ENCODE data around the gene ZNF236.
A peak's percentile ranks its signal among the peaks of the same experiment; 100 is the strongest.
"Not testable (repeated sequence)": the region's sequence is repeated elsewhere in the genome, so short reads cannot be mapped to it uniquely, and the experiment has no call there.

Gene ZNF236

DNA sequence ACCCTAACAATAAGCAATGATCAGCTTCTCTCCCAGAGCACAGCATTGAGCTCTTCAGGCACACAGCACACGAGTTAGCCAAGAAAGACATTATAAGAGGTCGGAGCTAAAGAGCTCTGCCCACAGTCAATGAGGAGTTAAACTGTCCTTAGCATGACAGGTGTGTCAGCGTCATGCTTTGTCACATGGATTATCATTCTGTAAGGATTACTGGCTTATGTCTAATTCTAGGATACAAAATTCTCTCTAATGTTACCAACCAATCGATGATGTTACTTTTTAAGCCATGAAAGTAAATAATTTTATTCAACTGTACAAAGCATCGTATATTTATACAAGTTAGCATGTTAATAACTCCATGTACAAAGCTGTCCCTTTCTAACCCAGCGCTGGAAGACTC is 108.8 kb downstream of the ZNF236 start:
- H3K4me3 ChIP-seq (ENCODE audit: low read length): no peak overlapping the region
- no peak for DNase-seq (ENCODE audit: low read depth, low spot score)

DNA sequence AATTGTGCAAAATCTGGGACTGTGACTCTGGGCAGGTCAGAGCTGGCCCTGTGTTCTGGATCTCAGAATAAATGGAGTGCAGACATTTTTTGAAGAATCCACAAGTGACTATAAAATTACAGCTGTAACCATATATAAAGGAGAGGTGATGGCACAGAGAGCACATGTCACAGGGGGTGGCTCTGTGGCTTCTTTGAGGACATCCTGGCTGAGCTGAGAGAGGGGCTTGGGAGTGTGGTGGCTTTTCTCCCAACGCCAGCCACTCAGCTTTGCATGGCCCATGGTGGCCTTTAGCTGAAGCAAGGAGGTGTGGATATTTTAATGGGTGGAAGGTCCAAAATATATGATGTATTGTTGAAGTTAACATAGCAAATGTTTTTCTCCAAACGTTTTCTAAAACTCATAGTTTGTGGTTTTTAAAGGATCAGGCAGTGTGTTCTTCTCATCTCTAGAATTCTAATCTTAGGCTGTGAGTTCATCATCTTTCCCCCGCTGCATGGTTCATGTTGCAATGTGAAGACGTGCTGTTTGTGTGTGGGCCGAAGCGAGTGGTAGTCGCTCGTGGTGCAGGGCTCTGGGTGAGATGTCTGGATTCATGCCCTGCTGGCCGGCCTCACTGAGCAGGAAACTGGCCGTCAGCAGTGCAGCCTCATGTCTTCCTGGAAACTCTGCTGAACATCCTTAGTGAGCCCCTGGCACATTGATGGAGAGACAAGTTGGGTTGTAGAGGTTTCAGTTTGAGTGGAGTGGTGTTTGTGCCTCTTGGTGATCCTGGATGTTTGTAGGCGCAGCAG is 109.9 kb downstream of the ZNF236 start:
- no peak for DNase-seq (ENCODE audit: low read depth, low spot score)
- no peak overlapping the region for H3K4me3 ChIP-seq (ENCODE audit: low read length)

DNA sequence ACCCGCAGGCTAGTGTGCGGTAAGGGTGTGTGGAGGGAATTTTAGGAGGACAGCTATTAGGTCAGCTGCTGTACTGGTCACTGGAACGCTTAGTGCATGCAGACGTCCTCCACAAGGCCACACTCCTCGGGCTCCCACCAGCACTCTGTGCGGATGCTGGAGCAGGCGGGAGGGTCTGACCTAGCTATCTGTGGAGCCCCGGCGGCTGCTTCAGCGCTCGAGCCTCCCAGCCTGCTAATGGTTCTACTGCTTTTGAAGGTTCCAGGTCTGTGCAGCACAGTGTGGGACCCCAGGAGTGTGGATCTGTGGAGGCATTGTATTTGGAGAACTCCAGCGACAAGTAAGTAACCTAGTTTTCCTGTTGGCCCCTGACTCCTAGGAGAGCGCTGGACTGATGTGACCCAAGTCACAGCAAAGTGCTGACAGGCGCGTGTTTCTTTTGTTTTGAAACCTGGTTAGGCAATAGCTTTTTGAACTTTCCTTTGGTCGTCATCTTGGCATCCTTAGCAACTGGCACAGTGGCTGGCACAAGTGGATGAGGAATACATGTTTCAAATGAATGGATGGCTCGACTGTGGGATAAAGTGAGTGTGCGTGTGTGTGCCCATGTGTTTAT is 113.5 kb downstream of the ZNF236 start:
- DNase-seq (ENCODE audit: low read depth, low spot score): no peak
- H3K4me3 ChIP-seq (ENCODE audit: low read length): no peak overlapping the region

DNA sequence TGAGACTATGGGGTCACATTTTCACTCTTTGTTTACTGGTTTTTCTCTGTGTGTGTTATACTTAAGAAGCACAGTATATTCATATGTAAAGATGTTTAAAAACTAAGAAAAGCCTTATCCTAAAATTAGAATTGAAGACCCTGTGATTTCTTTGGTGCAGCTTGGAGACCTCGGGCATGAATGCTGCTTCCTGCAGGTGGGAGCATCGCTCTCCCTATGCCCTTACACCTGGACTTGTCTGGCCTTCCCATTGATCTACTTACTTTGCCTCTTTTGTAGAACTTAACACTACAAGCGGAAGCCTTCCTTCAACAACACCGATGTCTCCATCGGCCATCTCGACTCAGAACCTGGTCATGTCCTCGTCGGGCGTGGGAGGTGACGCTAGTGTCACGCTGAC is 114.5 kb downstream of the ZNF236 start:
- no peak for DNase-seq (ENCODE audit: low read depth, low spot score)
- no peak overlapping the region for H3K4me3 ChIP-seq (ENCODE audit: low read length)

DNA sequence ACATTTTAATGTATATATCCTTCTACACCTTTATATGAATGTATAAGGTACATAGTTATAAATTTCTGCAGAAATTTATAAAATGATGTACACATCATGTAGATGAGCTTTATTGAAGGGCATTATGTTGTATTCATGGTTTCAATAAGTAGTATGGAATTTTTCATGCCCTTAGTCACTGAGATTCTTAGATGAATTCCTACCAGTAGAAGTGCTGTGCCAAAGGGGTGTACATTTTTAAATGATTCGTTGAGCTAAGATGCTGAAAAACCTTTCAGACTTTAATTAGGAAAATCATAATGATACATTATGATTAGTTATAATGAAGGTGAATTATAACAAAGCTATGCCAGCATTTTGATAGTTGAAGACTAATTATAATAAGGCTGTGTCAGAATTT is 115.2 kb downstream of the ZNF236 start:
- no peak overlapping the region for H3K4me3 ChIP-seq (ENCODE audit: low read length)
- no peak for DNase-seq (ENCODE audit: low read depth, low spot score)

DNA sequence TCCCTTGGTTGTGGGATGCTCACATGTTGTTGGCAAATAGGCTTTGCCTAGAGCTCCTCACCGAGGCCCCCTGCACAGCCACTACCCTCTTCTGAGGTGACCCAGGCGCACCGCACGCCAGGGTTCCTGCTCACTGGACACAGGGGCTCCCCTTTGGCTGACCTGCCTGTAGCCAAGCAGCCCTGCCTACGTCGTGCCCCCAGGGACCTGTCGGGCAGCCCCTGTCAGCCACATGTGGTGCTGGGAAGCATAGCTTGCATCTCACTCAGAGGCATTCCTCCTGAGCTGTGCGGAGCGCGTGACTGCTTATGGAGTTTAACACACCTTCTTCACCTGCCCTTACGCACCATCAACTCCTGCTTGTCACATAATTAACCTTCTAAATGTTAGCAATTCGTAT is 116.3 kb downstream of the ZNF236 start:
- no peak overlapping the region for H3K4me3 ChIP-seq (ENCODE audit: low read length)
- no peak for DNase-seq (ENCODE audit: low read depth, low spot score)

DNA sequence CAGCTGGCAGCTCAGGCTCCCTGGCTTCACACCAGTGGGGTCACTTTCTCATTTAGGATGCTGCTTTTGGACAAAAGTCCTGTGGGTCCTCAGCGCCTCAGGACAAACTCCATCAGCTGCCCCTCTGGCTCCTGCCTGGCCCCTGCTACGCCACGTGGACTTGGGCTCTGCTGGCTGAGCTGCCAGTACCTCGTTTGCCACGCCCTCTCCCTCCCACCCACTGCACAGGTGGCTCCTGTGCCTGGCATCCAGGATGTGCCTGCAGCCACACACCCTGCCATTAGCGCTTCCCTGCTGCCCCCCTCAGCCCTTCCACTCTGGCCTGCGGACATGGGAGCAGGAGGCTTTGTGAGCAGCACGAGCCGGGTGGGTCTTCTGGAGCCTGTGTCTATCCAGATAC is 118.9 kb downstream of the ZNF236 start:
- H3K4me3 ChIP-seq (ENCODE audit: low read length): no peak overlapping the region
- DNase-seq (ENCODE audit: low read depth, low spot score): no peak

DNA sequence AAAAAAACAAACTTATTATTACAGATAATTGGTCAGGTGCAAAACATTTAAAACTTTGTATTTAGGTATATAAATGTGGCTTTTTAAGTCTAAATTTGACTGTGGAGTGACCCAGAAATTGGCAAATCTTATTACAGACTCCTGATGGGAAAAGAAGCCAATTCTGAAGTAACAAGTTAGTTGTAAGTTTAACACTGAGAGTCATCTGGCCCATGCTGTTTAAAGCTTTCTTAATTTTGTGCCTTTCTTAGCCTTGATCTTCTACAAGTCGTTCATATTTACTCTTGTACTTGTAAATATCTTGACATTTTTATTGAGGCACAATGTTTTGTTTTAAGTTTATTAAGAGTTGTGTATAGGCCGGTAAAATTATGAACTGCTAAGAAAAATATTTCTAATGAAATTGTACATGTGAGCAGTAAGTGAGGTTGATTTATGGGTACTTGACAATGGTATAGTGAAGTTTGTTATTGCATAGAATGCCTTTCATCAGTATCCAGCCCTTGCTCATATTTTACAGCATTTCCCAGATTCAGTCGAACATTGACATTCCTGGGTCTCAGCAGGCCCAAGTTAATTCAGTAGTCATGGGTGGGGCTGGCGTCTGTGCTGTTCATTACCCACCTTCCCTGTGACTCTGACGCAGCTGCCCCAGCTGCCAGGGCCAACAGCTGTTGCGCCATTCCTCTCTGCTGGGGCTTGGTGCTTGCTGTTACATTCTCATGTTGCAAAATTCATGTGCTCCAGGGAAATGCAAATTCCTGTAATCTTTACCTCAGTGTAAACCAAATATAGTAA is 121.4 kb downstream of the ZNF236 start:
- no peak overlapping the region for H3K4me3 ChIP-seq (ENCODE audit: low read length)
- DNase-seq (ENCODE audit: low read depth, low spot score): no peak

DNA sequence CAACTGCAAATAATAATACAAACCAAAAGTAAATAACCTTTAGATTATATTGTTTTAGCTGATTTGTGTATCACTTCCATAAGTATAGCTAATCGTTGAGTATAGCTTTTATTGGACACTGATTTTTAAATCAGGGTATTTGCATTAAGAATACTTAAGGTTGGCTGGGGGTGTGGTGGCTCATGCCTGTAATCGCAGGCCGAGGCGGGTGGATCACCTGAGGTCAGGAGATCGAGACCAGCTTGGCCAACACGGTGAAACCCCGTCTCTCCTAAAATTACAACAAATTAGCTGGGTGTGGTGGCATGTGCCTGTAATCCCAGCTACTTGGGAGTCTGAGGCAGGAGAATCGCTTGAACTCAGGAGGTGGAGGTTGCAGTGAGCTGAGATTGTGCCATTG is 122.0 kb downstream of the ZNF236 start:
- not testable (repeated sequence) for DNase-seq (ENCODE audit: low read depth, low spot score); H3K4me3 ChIP-seq (ENCODE audit: low read length)

DNA sequence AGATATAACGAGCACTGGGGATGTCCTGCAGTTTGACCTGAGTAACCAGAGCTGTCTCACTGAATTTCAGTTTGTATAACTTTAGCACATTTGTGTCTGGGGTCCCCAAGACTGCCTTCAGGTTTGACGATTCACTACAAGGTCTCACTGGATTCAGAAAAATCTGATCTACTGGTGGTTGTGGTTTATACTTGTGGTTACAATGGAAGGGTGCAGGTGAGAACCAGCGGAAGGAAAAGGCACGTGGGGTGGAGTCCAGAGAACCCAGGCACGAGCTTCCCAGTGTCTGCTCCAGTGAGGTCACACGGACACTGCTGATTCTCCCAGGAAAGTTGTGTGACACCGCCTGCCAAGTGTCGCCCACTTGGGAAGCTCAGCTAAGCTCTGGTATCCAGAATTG is 126.0 kb downstream of the ZNF236 start:
- peak; percentile 37 for DNase-seq (ENCODE audit: low read depth, low spot score)
- H3K4me3 ChIP-seq (ENCODE audit: low read length): no peak overlapping the region

DNA sequence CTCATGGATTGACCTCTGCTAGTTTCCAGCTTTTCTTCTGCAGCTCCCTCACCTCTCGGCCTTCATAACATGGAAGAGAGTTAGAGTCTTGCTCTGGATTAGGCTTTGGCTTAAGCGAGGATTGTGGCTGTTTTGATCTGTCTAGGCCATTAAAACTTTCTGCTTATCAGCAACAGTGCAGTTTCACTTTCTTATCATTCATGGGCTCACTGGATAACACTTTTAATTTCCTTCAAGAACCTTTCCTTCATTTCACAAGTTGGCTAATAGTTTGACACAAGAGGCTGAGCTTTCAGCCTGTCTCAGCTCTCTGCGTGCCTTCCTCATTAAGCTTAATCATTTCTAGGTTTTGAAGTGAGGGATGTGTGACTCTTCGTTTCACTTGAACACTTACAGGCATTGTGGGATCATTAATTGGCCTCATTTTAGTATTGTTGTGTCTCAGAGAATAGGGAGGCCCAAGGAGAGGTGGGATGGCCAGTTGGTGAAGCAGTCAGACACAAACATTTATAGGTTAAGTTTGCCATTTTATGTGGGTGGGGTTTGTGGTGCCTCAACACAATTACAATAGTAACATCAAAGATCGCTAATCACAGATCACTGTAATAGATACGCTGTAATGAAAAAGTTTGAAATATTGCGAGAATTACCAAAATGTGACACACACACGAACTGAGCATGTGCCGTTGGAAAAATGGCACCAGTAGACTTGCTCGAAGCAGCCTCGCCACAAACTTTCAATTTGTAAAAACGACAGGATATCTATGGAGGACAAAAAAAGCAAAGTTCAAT is 129.3 kb downstream of the ZNF236 start:
- peak; percentile 9 for DNase-seq (ENCODE audit: low read depth, low spot score)

DNA sequence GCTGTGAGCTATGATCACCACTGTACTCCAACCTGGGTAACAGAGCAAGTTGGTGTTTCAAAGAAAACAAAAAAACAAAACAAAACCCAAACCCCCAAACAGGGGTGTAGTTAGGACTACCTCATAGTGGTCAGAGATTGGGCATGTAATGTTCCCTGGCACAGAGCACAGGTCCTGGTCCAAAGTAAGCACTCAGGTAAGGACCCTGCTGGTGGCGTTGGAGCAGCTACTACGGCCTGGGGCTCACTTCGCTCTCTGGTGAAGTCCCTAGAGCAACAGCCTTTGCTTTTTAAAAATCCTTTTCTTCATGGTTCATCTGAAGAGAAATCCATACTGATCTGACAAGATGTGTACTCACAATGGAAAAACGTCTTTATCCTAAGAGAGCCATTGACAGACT is 130.4 kb downstream of the ZNF236 start:
- DNase-seq (ENCODE audit: low read depth, low spot score): no peak
- H3K4me3 ChIP-seq (ENCODE audit: low read length): no peak overlapping the region

More for the DNA sequence above, 129.3 kb downstream of the ZNF236 start:
- H3K4me3 ChIP-seq (ENCODE audit: low read length): no peak overlapping the region

DNA sequence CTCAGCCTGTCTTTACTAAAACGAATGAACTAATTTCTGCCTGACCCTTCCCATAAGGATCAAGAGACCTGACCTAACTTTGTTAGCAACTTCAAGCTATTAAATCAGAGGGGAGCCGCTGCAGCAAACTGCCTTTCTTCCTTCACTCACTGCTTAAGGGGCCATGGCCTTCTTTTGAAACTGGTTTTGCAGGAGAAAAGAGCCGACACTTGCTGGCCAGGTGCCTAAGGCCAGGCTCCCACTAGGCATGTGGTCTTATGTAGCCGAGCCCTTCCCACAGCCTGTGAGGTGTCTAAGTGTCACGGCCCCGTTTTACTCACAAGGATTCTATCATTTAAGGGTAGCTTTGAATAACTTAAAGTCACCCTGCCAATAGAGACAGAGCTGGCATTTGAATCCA is 130.8 kb downstream of the ZNF236 start:
- H3K4me3 ChIP-seq (ENCODE audit: low read length): no peak overlapping the region

DNA sequence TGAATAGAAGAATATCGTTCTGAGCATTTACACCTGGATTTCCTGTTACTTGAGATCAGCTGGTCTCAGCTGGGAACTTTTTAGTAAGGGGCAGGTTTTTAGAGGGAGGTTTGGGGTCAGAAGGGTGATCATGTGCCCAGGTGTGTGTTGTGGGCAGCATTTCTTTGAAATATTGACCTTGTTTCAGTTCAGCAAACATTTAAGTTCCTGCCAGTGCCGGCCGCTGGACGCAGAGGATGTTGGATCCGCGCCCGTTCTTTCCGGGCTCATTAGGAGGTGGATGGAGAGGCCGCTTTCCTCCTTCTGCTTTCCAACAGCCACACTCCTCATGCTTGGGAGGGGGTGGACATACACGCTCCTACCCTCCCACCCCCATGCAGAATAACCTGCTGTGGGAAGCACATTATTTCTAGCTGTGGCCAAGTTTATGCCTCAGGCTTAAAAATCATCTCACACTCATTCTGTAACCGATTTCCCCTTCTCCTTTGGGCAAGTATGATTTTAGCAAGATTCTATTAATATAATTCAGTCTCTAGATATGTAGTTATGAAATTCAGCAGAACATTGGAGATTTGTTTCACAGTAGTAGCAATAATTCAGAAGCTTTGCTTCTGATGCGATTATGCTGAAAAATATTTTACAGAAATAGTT is 131.4 kb downstream of the ZNF236 start:
- H3K4me3 ChIP-seq (ENCODE audit: low read length): no peak overlapping the region
- no peak for DNase-seq (ENCODE audit: low read depth, low spot score)

More for the DNA sequence above, 130.8 kb downstream of the ZNF236 start:
- DNase-seq (ENCODE audit: low read depth, low spot score): no peak

DNA sequence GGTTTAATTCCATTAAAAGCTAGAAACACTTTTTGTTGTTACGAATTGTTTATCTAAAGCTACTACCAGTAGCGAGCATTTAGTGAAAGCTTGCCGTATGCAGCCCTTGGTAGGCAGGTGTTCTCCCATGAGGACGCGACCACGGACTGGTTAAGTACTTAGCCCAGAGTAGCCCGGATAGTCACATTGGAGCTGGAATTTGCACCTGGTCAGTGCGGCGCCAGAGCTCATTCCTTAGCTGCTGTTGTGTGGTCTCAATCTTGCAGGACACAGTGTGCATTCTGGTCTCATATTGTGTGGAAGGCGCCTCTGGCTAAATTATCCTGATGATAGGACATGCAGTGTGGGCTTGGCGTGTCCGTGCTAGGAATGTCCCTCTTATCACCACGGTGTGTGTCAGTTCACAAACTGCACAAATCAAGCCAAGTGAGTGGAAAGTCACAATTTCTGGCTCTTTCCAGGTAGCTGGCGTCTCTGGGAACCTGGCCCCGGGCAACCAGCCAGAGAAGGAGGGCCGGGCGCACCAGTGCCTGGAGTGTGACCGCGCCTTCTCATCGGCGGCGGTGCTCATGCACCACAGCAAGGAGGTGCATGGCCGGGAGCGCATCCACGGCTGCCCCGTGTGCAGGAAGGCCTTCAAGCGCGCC is 133.3 kb downstream of the ZNF236 start:
- DNase-seq (ENCODE audit: low read depth, low spot score): no peak

DNA sequence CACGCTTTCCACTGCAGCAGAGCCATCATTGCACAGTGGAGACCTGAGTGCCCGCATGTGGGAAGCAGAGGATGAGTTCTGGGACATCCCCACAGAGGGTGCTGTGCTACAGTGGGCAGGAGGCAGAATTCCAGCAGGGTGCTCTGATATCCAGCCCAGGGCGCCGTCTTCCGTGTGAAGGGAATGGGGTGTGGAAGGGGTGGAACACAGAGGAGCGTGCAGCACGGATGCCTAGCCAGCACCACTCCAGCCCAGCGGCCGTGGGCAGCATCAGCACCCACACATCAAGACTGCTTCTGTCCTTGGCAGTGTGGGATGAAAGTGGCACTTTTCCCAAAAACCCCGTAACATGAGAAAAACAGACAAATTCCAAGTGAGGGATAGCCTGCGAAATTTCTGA is 134.3 kb downstream of the ZNF236 start:
- DNase-seq (ENCODE audit: low read depth, low spot score): no peak
- H3K4me3 ChIP-seq (ENCODE audit: low read length): no peak overlapping the region

More for the DNA sequence above, 133.3 kb downstream of the ZNF236 start:
- no peak overlapping the region for H3K4me3 ChIP-seq (ENCODE audit: low read length)

DNA sequence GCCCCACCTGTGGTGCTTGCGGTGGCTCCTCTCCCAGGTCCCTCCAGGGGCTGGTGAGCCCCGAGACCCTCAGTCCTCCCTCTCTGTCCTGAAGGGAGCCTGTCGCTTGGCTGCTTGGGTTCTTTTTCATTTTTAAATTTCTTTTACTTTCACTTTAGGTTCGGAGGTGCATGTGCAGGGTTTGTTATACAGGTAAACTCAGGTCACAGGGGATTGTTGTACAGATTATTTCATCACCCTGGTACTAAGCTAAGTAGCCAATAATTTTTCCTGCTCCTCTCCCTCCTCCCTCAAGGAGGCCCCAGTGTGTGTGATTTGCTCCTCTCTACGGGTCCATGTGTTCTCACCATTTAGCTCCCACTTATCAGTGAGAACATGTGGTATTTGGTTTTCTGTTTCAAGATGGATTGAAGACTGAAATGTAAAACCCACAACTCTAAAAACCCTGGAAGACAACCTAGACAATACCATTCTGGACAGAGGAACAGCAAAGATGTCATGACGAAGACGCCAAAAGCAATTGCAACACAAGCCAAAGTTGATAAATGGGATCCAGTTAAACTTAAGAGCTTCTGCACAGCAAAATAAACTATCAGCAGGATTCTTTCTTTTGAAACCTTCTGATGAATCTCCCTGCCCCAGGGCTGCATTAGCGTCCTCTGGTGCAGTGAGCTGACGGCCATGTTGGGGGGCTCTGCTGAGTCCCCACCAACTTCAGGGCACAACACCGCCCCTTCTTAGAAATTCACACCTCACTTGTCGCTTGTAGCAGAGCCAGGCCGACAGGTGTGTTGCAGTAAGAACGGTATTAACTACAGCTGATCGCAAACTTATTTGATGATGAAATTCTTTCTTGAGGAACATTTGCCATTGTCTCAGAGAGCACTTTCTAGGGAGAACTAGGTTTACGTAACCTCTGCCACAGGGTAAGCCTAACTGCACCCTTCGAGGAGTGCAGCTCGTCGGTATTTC is 135.3 kb downstream of the ZNF236 start:
- DNase-seq (ENCODE audit: low read depth, low spot score): no peak
- H3K4me3 ChIP-seq (ENCODE audit: low read length): no peak overlapping the region

Data from Jurkat, Clone E6-1 (cell line).